Thymus (tissue), 11 donors: Measurements from ENCODE around the gene VPS13D. TPM values are rescaled to one million over a fixed set of nuclear protein-coding genes. Genes with fewer than 3 reads are reported as not detected.

ENCODE experiments used
- DNase-seq, 9 donors: peaks; one replicate each; pipeline ENCODE4 v3.0.0-alpha.2; 2013; ENCODE audit warnings: low spot score in 9 of 9, low read depth in 6 of 9, missing footprints in 1 of 9
- H3K27ac ChIP-seq, 2 donors: one replicate each; pipeline ENCODE4 v1.5.1; 2013; ENCODE audit warnings: control low read depth in 1 of 2, low read depth in 1 of 2, low read length in 1 of 2, mild to moderate bottlenecking in 1 of 2, moderate library complexity in 1 of 2
- H3K27me3 ChIP-seq, 2 donors: one replicate each; pipeline ENCODE4 v1.5.1; 2013; ENCODE audit warnings: low read length in 1 of 2; ENCODE audit not compliant: control insufficient read depth in 2 of 2, insufficient read depth in 1 of 2
- H3K36me3 ChIP-seq, 2 donors: one replicate each; pipeline ENCODE4 v1.5.1; 2013; ENCODE audit warnings: low read length in 1 of 2, mild to moderate bottlenecking in 1 of 2, moderate library complexity in 1 of 2; ENCODE audit not compliant: control insufficient read depth in 2 of 2, insufficient read depth in 2 of 2
- H3K4me1 ChIP-seq, 2 donors: one replicate each; pipeline ENCODE4 v1.5.1; 2013; ENCODE audit warnings: low read length in 2 of 2; ENCODE audit not compliant: control insufficient read depth in 2 of 2, insufficient read depth in 2 of 2
- H3K4me3 ChIP-seq, 2 donors: one replicate each; pipeline ENCODE4 v1.5.1; 2013; ENCODE audit warnings: low read length in 2 of 2, control low read depth in 1 of 2, mild to moderate bottlenecking in 1 of 2
- H3K9me3 ChIP-seq, 2 donors: one replicate each; pipeline ENCODE4 v1.5.1; 2013; ENCODE audit warnings: low read length in 1 of 2, mild to moderate bottlenecking in 1 of 2; ENCODE audit not compliant: control insufficient read depth in 2 of 2, insufficient read depth in 1 of 2
- WGBS: extraction: QIAGEN DNeasy Blood & Tissue Kit; methylation state at CpG from one replicate; pipeline ENCODE4 v1.1.7; 2013; 5-methylcytosine and 5-hydroxymethylcytosine counted together
- polyA plus RNA-seq: library from polyadenylated mRNA; stranded (reverse); fragments of 200-250 nt; gene quantifications from one replicate; pipeline ENCODE4 v1.2.3, GENCODE V29; 2013
- total RNA-seq: library from RNA; stranded (reverse); fragments of 120-200 nt; gene quantifications from one replicate; pipeline ENCODE4 v1.2.4, GENCODE V29; 2013
- donor health status: healthy.

Gene VPS13D
- total and polyA plus RNA-seq, 2 donors: 10.2 to 21.7 TPM

DNA sequence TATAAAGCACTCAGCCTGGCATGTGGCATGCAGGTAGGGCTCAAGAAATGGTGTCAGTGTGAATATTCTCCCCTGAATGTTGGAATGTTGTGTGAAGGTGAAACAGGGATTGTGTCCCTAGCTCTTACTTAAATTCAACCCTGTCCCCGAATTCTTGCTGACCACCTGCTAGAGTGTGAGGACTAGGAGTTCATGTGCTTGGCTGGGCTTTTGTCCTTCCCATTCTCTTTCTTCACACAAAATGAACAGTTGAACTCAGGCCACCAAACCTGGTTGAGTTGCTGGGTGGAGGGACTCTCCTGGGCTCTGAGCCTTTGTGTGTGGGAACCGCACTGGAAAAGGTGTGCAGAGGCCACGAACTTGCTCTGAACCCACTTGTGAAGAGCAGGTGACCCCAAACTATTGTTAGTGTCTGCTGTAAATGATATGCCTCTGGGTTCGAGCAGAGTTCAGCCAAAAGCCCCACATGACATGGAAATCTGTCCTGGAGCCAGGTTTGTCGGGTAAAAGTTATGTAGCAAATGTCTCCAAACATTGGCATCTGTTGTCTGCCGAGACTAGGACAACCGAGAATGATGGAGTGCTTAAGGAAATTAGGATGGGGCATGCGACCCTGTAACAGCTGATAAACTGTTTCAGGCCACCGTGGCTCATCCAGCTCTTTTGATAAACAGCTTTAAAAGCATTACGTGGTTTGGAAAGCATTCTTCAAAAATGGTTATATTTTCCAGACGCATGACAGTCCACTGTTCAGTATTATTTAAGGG lies 243.9 kb downstream of the VPS13D start:
- no peak for DNase-seq
- H3K27ac ChIP-seq: peak overlapping the region; percentile 90 to 94
- WGBS: 88% methylated on average over 11 of the region's 11 CpGs

DNA sequence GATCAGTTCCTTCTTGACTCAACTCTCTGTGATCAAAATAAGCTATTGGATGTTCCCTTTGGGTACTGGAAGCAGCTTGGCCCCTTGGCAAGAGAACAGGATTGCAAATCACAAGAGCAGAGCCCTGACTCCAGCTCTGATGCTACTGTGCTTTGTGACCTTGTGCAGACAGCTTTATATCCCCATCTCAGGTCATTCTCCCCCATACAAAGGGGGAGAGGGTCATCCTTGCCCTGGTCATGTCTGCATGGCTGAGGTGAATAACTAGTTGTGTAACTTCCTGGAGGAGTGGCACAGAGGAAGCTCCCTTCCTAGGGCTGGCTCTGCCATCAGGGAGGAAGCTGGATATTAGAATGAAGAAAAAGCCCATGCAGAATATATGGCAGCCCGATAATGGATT lies 245.3 kb downstream of the VPS13D start:
- peak overlapping the region; percentile 83 to 86 for H3K27ac ChIP-seq
- no peak overlapping the region for H3K4me3 ChIP-seq
- H3K4me1 ChIP-seq: peaks cover 76 to 88% of the 10 kb centered on the region in 2 donors
- H3K9me3 ChIP-seq: peaks cover 0 to 6% of the 10 kb centered on the region in 2 donors
- no peak for DNase-seq
- 77% methylated on average over 1 of the region's 1 CpG for WGBS
- H3K27me3 ChIP-seq: no peaks in the 10 kb centered on the region
- no peaks in the 10 kb centered on the region for H3K36me3 ChIP-seq

More for the DNA sequence above, 243.9 kb downstream of the VPS13D start:
- Histone ChIP-seq H3K9me3 (peaks cover 0 to 6% of the 10 kb centered on the region in 2 donors), H3K4me3 (no peak overlapping the region), H3K27me3 (no peaks in the 10 kb centered on the region), H3K36me3 (no peaks in the 10 kb centered on the region), H3K4me1 (peaks cover 63 to 77% of the 10 kb centered on the region in 2 donors)

DNA sequence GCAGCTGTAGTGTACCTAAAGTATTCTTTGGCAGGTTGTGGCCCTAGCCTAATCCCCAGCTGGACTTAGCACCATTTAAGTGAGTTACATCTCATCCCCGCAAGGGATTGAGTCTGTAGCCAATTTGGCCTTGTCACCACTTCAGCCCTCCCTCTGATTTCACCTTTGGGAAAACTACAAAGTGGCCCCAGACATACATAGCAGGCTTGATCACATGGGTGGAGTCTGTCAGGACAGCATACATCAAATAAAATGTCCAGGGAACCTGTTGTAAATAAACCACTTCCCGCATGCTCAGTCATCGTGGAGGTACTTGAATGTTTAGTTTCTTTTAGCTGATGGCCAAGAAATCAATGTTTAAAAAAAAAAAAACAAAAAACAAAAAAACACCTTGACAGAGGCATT lies 245.7 kb downstream of the VPS13D start:
- Histone ChIP-seq H3K9me3 (peaks cover 0 to 6% of the 10 kb centered on the region in 2 donors), H3K36me3 (no peaks in the 10 kb centered on the region), H3K4me1 (peaks cover 80 to 90% of the 10 kb centered on the region in 2 donors), H3K4me3 (no peak overlapping the region), H3K27me3 (no peaks in the 10 kb centered on the region), H3K27ac (peak overlapping the region; percentile 83 to 86)
- no peak for DNase-seq
- WGBS: 70% methylated on average over 3 of the region's 3 CpGs

DNA sequence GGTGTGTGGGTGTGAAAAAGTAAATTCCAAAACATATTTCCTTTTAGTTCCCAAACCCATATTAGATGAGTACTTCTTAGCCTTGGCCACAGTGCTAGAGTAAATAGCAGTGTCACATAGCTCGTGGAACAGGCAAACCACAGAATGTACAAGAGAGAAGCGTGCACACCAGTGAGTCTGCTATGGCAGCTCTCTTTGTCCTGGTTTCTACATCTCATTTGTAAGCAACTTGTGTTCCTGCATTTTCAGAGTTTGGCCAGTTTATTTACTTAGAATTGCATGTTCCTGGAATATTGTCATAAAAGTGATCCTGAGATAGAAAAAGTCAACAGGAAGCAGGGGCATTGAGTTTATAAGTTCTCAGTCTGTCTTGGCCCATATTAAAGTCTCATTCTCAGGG lies 246.1 kb downstream of the VPS13D start:
- H3K4me1 ChIP-seq: peaks cover 84 to 92% of the 10 kb centered on the region in 2 donors

DNA sequence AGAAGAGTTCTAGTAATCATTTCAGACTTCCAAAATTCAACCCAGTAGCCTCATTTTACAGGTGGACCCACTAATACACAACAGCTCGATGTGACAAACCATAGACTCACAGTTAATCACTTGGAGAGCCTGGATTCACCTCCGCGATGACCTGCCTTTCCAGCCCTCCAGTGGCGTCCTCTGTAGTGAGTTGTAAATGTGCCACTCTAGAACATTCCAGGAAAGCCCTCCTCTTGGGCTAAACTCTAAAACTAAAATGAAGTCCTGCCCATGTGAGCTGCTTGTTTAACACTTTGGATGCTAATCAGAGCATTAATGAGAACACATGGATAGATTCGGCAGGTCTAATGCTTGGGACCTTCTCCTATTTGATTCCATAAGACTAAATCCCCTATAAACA lies 247.5 kb downstream of the VPS13D start:
- Histone ChIP-seq H3K4me3 (no peak overlapping the region), H3K36me3 (peaks cover 0 to 7% of the 10 kb centered on the region in 2 donors), H3K4me1 (peaks cover 93 to 95% of the 10 kb centered on the region in 2 donors), H3K27ac (peak overlapping the region in 1 of 2 donors; percentile 85), H3K27me3 (no peaks in the 10 kb centered on the region), H3K9me3 (peaks cover 0 to 6% of the 10 kb centered on the region in 2 donors)
- DNase-seq: no peak
- 98% methylated on average over 5 of the region's 5 CpGs for WGBS

More for the DNA sequence above, 246.1 kb downstream of the VPS13D start:
- whole genome bisulfite sequencing: 18% methylated on average over 2 of the region's 2 CpGs
- DNase-seq: peak in 2 of 9 donors; percentile 42 to 81
- peaks cover 0 to 6% of the 10 kb centered on the region in 2 donors for H3K9me3 ChIP-seq
- peak overlapping the region; percentile 64 to 83 for H3K27ac ChIP-seq
- no peaks in the 10 kb centered on the region for H3K27me3 ChIP-seq
- peaks cover 0 to under 1% of the 10 kb centered on the region in 2 donors for H3K36me3 ChIP-seq
- H3K4me3 ChIP-seq: no peak overlapping the region

DNA sequence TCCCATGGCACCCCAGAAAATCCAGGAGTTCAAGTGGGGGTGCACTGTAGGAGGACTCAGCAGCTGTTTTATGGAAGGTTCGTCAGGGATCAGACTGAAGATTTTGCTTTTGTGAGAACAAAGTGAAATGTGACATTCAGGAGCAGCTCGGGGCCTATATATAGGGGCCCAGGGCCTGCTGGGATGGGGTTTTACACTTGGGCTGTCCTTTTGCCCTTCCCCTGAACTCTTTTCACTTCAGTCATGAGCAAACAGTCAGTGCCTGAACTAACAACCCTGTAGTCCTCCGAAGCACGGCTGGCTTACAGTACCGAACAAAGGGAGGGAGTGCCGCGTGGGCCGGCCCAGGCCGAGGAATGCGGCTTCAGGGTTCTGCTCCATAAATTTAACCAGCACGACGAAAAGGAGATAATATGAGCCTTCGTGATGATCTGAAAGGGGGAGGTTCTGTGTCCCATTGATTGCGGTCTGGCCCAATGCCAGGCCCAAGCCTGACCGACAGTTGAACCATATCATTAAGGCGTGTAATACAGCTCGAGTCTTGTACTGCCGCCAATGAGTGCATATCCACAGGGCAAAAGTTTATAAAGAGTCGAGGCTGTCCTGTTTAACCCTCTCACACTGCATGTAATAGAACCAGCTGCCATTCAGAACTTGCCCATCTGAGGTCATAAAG lies 248.2 kb downstream of the VPS13D start:
- no peak overlapping the region for H3K4me3 ChIP-seq
- H3K4me1 ChIP-seq: peaks cover 85 to 88% of the 10 kb centered on the region in 2 donors
- DNase-seq: peak in 1 of 9 donors; percentile 43
- peak overlapping the region; percentile 85 to 96 for H3K27ac ChIP-seq
- no peaks in the 10 kb centered on the region for H3K27me3 ChIP-seq
- 59% methylated on average over 19 of the region's 19 CpGs for WGBS
- H3K36me3 ChIP-seq: peaks cover 0 to 7% of the 10 kb centered on the region in 2 donors
- H3K9me3 ChIP-seq: peaks cover 0 to 6% of the 10 kb centered on the region in 2 donors

DNA sequence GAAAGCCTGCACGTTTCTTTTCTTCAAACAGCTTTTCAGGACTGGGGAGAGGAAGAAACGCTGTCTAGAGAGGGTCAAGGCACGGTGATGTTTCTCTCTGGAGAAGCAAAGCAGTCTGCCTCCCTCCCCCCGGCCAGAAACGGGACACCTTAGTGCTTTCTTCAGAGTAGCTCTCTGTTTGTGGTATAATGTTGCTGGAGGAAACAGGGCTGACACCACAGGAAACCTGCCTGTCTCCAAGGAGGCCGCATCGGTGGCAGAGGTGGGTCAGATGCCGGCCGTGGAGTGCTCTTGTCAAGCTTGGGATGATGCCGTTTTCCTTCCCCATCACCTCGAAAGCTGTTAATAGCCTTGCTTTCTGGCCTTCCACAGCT lies 248.8 kb downstream of the VPS13D start:
- peaks cover 0 to 4% of the 10 kb centered on the region in 2 donors for H3K9me3 ChIP-seq
- H3K36me3 ChIP-seq: peaks cover 0 to 7% of the 10 kb centered on the region in 2 donors
- H3K4me1 ChIP-seq: peaks cover 81 to 82% of the 10 kb centered on the region in 2 donors
- H3K27ac ChIP-seq: peak overlapping the region; percentile 85 to 96
- no peaks in the 10 kb centered on the region for H3K27me3 ChIP-seq
- WGBS: 2% methylated on average over 11 of the region's 11 CpGs
- no peak overlapping the region for H3K4me3 ChIP-seq
- peak in 3 of 9 donors; percentile 55 to 83 (median 59) for DNase-seq

DNA sequence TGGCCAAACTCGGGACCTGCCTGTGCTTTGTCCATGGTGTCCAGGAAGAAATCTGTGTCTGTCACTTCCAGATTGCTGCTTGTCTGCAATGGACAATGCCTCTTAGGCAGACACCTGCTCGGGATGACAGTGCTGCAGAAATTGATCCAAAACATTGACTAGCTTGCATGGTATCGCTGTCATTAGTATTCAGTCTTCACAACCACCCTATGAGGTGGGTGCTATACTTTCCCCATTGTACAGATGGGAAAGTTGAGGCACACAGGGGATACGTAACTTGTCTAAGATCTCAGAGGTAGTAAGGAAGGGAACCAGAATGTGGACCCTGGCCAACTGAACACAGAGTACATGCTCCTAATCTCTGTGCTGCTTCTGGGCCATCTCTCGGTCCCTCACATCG lies 249.5 kb downstream of the VPS13D start:
- Histone ChIP-seq H3K4me1 (peaks cover 74 to 76% of the 10 kb centered on the region in 2 donors), H3K36me3 (peaks cover 0 to 7% of the 10 kb centered on the region in 2 donors), H3K9me3 (no peaks in the 10 kb centered on the region), H3K4me3 (no peak overlapping the region), H3K27ac (peak overlapping the region in 1 of 2 donors; percentile 96), H3K27me3 (no peaks in the 10 kb centered on the region)
- no peak for DNase-seq
- 98% methylated on average over 6 of the region's 6 CpGs for WGBS

DNA sequence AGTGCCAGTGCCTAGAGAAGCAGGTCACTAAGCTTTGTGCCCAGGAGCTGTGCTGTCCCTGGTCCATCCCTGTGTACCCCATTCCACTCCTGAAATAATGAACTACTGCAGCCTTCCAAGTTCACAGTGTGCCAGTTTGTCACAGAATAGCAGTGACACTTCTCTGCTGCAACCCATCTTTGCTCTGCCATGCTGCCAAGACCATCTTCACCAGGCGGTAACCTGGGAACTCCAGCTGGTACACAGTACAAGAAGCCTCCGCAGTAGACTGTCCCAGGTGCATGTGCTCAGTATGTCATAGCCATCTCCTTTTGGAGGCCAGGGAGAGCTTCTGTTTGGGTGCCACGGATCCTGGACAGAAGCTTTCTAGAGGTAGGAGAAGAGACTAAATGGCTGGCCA lies 250.2 kb downstream of the VPS13D start:
- no peaks in the 10 kb centered on the region for H3K27me3 ChIP-seq
- no peak overlapping the region for H3K4me3 ChIP-seq
- WGBS: 72% methylated on average over 3 of the region's 3 CpGs
- peak in 2 of 9 donors; percentile 39 to 70 for DNase-seq
- H3K9me3 ChIP-seq: no peaks in the 10 kb centered on the region
- H3K27ac ChIP-seq: peak overlapping the region; percentile 91 to 96
- peaks cover 67 to 70% of the 10 kb centered on the region in 2 donors for H3K4me1 ChIP-seq
- peaks cover 0 to 7% of the 10 kb centered on the region in 2 donors for H3K36me3 ChIP-seq
